NCI-H146 treated with DMSO at 0.1 percent for 48 hours (cell line): ENCODE data around the gene COL18A1.
"Not testable (repeated sequence)": the region's sequence is repeated elsewhere in the genome, so short reads cannot be mapped to it uniquely, and the experiment has no call there.

ENCODE experiments used
- DNase-seq: peaks from one replicate; lab custom pipeline; 2025; ENCODE audit not compliant: unreplicated experiment; lab: John Stamatoyannopoulos, UW

Gene COL18A1

GRCh38 chr21:45439901-45440461, 35.0 kb downstream of the COL18A1 start:
- no peak for DNase-seq

GRCh38 chr21:45440736-45441350, 35.9 kb downstream of the COL18A1 start:
- no peak for DNase-seq

- DNase-seq: no peak
Measured at GRCh38 chr21:45441431-45442255, 36.7 kb downstream of the COL18A1 start.

- DNase-seq: no peak
Measured at GRCh38 chr21:45442276-45442675, 37.3 kb downstream of the COL18A1 start.

GRCh38 chr21:45442686-45443594, 38.0 kb downstream of the COL18A1 start:
- not testable (repeated sequence) for DNase-seq

GRCh38 chr21:45443595-45444181, 38.7 kb downstream of the COL18A1 start:
- no peak for DNase-seq

GRCh38 chr21:45444385-45444784, 39.4 kb downstream of the COL18A1 start:
- DNase-seq: no peak

GRCh38 chr21:45445369-45445768, 40.4 kb downstream of the COL18A1 start:
- DNase-seq: no peak

- no peak for DNase-seq
Measured at GRCh38 chr21:45447821-45448220, 42.9 kb downstream of the COL18A1 start.

- no peak for DNase-seq
Measured at GRCh38 chr21:45448283-45448809, 43.4 kb downstream of the COL18A1 start.

- DNase-seq: no peak
Measured at GRCh38 chr21:45448810-45449657, 44.1 kb downstream of the COL18A1 start.

GRCh38 chr21:45449658-45450422, 44.9 kb downstream of the COL18A1 start:
- no peak for DNase-seq

- no peak for DNase-seq
Measured at GRCh38 chr21:45450423-45451090, 45.6 kb downstream of the COL18A1 start.

GRCh38 chr21:45451091-45451740, 46.3 kb downstream of the COL18A1 start:
- DNase-seq: no peak

GRCh38 chr21:45451771-45452182, 46.8 kb downstream of the COL18A1 start:
- DNase-seq: no peak

- DNase-seq: no peak
Measured at GRCh38 chr21:45452696-45453307, 47.8 kb downstream of the COL18A1 start.

- no peak for DNase-seq
Measured at GRCh38 chr21:45453308-45453950, 48.5 kb downstream of the COL18A1 start.
